Measurements from ENCODE around the gene NRP1.

- no peak for TF ChIP-seq CTCF (conservative IDR thresholded peaks at IDR 0.05; ENCODE audit: low read depth, low read length)
- TF ChIP-seq EZH2 (IDR thresholded peaks at IDR 0.05; ENCODE audit: low read length, unreplicated experiment): no peak
- TF ChIP-seq EZH2phosphoT487 (IDR thresholded peaks at IDR 0.05; ENCODE audit: borderline replicate concordance, low read length): no peak
These were observed 191.2 kb downstream of the NRP1 start for GRCh38 chr10:33143160-33143728.

Data from PC-3 (cell line).